ENCODE measurements around the gene PCNX2. TPM values are rescaled to one million over a fixed set of nuclear protein-coding genes. Genes with fewer than 3 reads are reported as not detected.

PCNX2 gene
- total and polyA plus RNA-seq, 2 experiments from 2014 or later, result 42.9 to 88.3 TPM

- TF ChIP-seq, protein P1, sequence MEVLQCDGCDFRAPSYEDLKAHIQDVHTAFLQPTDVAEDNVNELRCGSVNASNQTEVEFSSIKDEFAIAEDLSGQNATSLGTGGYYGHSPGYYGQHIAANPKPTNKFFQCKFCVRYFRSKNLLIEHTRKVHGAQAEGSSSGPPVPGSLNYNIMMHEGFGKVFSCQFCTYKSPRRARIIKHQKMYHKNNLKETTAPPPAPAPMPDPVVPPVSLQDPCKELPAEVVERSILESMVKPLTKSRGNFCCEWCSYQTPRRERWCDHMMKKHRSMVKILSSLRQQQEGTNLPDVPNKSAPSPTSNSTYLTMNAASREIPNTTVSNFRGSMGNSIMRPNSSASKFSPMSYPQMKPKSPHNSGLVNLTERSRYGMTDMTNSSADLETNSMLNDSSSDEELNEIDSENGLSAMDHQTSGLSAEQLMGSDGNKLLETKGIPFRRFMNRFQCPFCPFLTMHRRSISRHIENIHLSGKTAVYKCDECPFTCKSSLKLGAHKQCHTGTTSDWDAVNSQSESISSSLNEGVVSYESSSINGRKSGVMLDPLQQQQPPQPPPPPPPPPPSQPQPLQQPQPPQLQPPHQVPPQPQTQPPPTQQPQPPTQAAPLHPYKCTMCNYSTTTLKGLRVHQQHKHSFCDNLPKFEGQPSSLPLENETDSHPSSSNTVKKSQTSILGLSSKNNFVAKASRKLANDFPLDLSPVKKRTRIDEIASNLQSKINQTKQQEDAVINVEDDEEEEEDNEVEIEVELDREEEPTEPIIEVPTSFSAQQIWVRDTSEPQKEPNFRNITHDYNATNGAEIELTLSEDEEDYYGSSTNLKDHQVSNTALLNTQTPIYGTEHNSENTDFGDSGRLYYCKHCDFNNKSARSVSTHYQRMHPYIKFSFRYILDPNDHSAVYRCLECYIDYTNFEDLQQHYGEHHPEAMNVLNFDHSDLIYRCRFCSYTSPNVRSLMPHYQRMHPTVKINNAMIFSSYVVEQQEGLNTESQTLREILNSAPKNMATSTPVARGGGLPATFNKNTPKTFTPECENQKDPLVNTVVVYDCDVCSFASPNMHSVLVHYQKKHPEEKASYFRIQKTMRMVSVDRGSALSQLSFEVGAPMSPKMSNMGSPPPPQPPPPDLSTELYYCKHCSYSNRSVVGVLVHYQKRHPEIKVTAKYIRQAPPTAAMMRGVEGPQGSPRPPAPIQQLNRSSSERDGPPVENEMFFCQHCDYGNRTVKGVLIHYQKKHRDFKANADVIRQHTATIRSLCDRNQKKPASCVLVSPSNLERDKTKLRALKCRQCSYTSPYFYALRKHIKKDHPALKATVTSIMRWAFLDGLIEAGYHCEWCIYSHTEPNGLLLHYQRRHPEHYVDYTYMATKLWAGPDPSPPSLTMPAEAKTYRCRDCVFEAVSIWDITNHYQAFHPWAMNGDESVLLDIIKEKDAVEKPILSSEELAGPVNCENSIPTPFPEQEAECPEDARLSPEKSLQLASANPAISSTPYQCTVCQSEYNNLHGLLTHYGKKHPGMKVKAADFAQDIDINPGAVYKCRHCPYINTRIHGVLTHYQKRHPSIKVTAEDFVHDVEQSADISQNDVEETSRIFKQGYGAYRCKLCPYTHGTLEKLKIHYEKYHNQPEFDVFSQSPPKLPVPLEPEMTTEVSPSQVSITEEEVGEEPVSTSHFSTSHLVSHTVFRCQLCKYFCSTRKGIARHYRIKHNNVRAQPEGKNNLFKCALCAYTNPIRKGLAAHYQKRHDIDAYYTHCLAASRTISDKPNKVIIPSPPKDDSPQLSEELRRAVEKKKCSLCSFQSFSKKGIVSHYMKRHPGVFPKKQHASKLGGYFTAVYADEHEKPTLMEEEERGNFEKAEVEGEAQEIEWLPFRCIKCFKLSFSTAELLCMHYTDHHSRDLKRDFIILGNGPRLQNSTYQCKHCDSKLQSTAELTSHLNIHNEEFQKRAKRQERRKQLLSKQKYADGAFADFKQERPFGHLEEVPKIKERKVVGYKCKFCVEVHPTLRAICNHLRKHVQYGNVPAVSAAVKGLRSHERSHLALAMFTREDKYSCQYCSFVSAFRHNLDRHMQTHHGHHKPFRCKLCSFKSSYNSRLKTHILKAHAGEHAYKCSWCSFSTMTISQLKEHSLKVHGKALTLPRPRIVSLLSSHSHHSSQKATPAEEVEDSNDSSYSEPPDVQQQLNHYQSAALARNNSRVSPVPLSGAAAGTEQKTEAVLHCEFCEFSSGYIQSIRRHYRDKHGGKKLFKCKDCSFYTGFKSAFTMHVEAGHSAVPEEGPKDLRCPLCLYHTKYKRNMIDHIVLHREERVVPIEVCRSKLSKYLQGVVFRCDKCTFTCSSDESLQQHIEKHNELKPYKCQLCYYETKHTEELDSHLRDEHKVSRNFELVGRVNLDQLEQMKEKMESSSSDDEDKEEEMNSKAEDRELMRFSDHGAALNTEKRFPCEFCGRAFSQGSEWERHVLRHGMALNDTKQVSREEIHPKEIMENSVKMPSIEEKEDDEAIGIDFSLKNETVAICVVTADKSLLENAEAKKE (CRISPR knock-in tag; IDR thresholded peaks at IDR 0.05), result no peak
- TF ChIP-seq CTCF (conservative IDR thresholded peaks at IDR 0.05; ENCODE audit: low read depth in 2 of 2) (no peak), CREB1 (CRISPR knock-in tag; IDR thresholded peaks at IDR 0.05; ENCODE audit: low read depth) (no peak), EZH2 (IDR thresholded peaks at IDR 0.05; ENCODE audit: low read depth, unreplicated experiment) (no peak), ZNF331 (CRISPR knock-in tag; IDR thresholded peaks at IDR 0.05; ENCODE audit: low read depth) (no peak), ETS1 (IDR thresholded peaks at IDR 0.05) (no peak)
Observed at GRCh38 chr1:233315718-233316301, 20.3 kb upstream of the PCNX2 start (continued).
